Thoracic aorta (tissue), 2 donors: ENCODE results near the gene HAPSTR1. TPM values are rescaled to one million over a fixed set of nuclear protein-coding genes. Genes with fewer than 3 reads are reported as not detected.

Source experiments
- ATAC-seq: fragments of 150-250 bp; one replicate; pipeline ENCODE4 v1.8.0; 2017; ENCODE audit warnings: low read depth; ENCODE audit not compliant: insufficient number of reproducible peaks, low FRiP score
- DNase-seq: peaks from one replicate; pipeline ENCODE4 v3.0.0-alpha.2; 2020; ENCODE audit warnings: low spot score
- H3K27ac ChIP-seq, 2 donors: fragments of 200-600 bp; sonication (generic); 1 replicate in 1 of 2; 2 replicates in 1 of 2; pipeline ENCODE4 v1.5.1; 2016; ENCODE audit warnings: mild to moderate bottlenecking in 2 of 2, moderate library complexity in 2 of 2
- H3K27me3 ChIP-seq: fragments of 200-600 bp; sonication (generic); replicated peaks from 2 replicates; pipeline ENCODE4 v1.6.0; 2016; ENCODE audit warnings: mild to moderate bottlenecking; ENCODE audit not compliant: insufficient read depth
- H3K36me3 ChIP-seq: fragments of 200-600 bp; sonication (generic); one replicate; pipeline ENCODE4 v1.5.1; 2016
- H3K4me1 ChIP-seq, 2 donors: fragments of 200-600 bp; sonication (generic); 1 replicate in 1 of 2; 2 replicates in 1 of 2; pipeline versions ENCODE4 v1.5.1 to v1.6.0; 2016; ENCODE audit warnings: low read depth in 2 of 2, mild to moderate bottlenecking in 1 of 2; ENCODE audit not compliant: control insufficient read depth in 1 of 2
- H3K4me3 ChIP-seq: fragments of 200-600 bp; sonication (generic); 2 replicates; pipeline ENCODE4 v1.5.1; 2016; ENCODE audit warnings: mild to moderate bottlenecking
- H3K9me3 ChIP-seq: fragments of 200-600 bp; sonication (generic); 2 replicates; pipeline ENCODE4 v1.5.1; 2016
- total RNA-seq, 2 donors: library from RNA; depleted of rRNA; stranded (reverse); fragments of >200 nt; gene quantifications; one replicate each; pipeline versions ENCODE4 v1.1.0 to v1.2.3, GENCODE V29; 2016
- TF ChIP-seq, protein P1 (sequence below): fragments of 200-600 bp; sonication (generic); IDR thresholded peaks from one replicate; pipeline ENCODE4 v1.5.1; 2019; ENCODE audit warnings: antibody characterized with exemption

HAPSTR1 gene
- total RNA-seq, 2 donors from 2014 or later, result 60.4 to 90.8 TPM

DNA sequence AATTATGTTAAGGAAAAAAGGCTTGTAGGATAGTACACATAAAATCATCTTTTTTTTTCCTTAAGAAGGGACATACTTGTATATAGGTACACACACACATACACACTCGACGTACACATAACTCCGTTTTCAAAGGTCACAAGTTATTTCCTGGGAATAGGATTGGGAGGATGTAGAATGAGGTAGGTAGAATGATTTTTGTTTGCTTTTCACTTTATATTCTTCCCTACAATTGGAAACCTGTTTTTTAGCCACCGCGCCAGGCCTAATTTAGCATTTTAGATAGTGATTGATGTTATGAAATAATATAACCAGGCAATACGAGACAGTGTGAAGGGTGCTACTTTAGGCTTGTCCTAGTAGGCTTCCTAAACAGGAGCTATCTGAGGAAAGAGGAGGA lies 1.8 kb upstream of the HAPSTR1 start:
- H3K27ac ChIP-seq, result peak overlapping the region in 1 of 2 donors; percentile 83
- DNase-seq (no peak), ATAC-seq (no peak)
- no peaks in the 10 kb centered on the region for H3K9me3 ChIP-seq
- H3K4me1 ChIP-seq, result peaks cover 14 to 16% of the 10 kb centered on the region in 2 donors
- H3K4me3 ChIP-seq, result peak overlapping the region; percentile 84
- H3K36me3 ChIP-seq, result peaks cover 5% of the 10 kb centered on the region
- no peaks in the 10 kb centered on the region for H3K27me3 ChIP-seq
- TF ChIP-seq, protein P1, sequence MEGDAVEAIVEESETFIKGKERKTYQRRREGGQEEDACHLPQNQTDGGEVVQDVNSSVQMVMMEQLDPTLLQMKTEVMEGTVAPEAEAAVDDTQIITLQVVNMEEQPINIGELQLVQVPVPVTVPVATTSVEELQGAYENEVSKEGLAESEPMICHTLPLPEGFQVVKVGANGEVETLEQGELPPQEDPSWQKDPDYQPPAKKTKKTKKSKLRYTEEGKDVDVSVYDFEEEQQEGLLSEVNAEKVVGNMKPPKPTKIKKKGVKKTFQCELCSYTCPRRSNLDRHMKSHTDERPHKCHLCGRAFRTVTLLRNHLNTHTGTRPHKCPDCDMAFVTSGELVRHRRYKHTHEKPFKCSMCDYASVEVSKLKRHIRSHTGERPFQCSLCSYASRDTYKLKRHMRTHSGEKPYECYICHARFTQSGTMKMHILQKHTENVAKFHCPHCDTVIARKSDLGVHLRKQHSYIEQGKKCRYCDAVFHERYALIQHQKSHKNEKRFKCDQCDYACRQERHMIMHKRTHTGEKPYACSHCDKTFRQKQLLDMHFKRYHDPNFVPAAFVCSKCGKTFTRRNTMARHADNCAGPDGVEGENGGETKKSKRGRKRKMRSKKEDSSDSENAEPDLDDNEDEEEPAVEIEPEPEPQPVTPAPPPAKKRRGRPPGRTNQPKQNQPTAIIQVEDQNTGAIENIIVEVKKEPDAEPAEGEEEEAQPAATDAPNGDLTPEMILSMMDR, result no peak

DNA sequence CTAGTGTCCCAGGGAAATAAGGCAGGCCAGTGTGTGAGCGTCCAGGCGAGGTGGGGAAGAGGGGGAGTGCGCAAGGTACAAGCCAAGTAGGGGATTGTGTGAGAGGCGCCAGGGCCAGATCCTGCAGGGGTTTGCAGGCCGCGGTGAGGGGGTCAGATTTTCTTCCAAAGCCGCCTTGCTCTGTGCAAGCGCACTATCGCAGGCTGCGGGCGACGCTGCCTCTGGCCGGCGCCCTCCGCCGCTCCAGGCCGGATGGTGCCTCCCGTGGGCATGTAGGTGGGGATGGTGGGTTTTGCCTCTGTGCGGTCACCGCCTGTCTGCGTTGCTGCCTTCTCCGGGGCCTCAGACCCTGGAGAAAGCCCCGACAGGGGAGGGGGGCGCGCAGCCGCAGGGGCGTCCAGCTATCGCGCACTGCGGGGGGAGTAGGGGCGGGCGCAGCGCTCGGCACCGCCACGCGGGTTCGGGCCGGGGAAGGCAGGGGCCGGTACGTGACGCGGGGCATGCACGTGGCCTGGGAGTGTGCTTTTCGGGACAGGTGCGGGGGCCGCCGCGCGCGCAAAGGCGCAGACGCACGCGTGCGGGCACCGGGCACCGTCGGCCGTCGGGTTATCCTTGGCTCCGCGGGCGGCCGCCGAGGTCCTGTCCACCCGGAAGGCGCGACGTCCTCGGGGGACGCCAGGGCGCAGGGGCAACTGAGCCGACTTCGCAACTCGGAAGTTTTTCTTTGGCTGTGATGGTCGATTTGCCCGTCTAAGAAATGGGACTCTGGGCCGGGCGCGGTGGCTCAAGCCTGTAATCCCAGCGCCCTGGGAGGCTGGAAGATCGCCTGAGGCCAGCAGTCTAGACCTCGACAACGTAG lies 1.1 kb upstream of the HAPSTR1 start:
- DNase-seq, result no peak
- peaks cover 5% of the 10 kb centered on the region for H3K36me3 ChIP-seq
- no peaks in the 10 kb centered on the region for H3K9me3 ChIP-seq
- no peak for ATAC-seq
- TF ChIP-seq, protein P1, result peak; percentile 14
- H3K27ac ChIP-seq, result peak overlapping the region; percentile 83 to 90
- H3K4me3 ChIP-seq, result peak overlapping the region; percentile 84
- H3K4me1 ChIP-seq, result peaks cover 21 to 22% of the 10 kb centered on the region in 2 donors
- H3K27me3 ChIP-seq, result no peaks in the 10 kb centered on the region

DNA sequence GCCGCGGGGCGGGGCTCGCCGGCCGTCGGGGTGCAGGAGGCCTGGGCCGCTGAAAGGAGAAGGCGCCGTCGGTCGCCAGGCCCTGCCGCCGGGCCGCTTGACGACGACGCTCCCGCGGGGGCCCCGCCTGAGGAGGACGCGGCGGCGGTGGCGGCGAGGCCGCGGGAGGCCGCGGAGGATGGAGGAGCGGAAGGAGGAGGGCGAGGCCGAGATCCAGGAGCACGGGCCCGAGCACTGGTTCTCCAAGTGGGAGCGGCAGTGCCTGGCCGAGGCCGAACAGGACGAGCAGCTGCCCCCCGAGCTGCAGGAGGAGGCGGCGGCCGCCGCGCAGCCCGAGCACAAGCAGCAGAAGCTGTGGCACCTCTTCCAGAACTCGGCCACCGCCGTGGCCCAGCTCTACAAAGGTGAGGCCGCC lies 430 bp downstream of the HAPSTR1 start:
- H3K9me3 ChIP-seq, result no peaks in the 10 kb centered on the region
- no peak for ATAC-seq
- no peak for DNase-seq
- peaks cover 5% of the 10 kb centered on the region for H3K36me3 ChIP-seq
- TF ChIP-seq, protein P1, result no peak
- peak overlapping the region; percentile 93 for H3K4me3 ChIP-seq
- peaks cover 34 to 38% of the 10 kb centered on the region in 2 donors for H3K4me1 ChIP-seq
- H3K27me3 ChIP-seq, result no peaks in the 10 kb centered on the region
- peak overlapping the region; percentile 98 for H3K27ac ChIP-seq

DNA sequence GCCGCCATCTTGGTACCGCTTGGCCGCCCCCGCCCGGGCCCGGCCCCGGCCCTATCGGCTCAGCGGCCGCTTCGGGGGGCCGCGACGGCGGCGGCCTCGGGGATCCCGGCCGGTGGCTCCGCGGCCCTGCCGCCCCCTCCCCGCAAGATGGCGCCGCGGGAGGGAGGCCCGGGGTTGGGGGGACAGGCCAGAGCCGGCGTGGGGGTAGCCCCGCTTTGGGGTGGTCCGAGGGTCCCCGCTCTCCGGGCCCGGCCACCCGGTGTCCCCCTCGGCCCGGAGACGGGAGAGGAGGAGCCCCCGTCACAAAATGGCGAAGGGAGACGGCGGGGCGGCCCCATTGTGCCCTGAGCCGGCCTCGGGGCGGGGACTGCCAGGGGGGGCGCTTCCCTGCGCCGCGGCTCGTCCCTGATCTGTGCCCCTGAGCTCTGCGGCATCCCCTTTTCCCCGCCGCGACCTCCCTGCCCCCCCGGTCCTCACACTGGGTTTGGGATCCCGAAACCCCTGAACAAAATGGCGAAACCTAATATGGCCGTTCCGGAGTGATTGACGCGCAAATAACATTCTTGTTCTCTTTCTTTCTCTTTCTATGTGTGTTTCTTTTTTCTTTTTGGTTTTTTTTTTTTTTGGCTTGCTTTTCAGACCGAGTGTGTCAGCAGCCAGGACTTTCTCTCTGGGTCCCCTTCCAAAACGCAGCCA lies 986 bp downstream of the HAPSTR1 start:
- no peak for ATAC-seq
- Histone ChIP-seq H3K4me1 (peaks cover 40 to 43% of the 10 kb centered on the region in 2 donors), H3K27ac (peak overlapping the region; percentile 98)

More for the DNA sequence above, 986 bp downstream of the HAPSTR1 start:
- Histone ChIP-seq H3K27me3 (no peaks in the 10 kb centered on the region), H3K36me3 (peaks cover 5% of the 10 kb centered on the region), H3K4me3 (peak overlapping the region; percentile 93), H3K9me3 (no peaks in the 10 kb centered on the region)
- no peak for DNase-seq
- TF ChIP-seq, protein P1, result no peak
